Tibial nerve (tissue), 4 donors: ENCODE results near the gene ITGB7. TPM values are rescaled to one million over a fixed set of nuclear protein-coding genes. Genes with fewer than 3 reads are reported as not detected.
A peak's percentile ranks its signal among the peaks of the same experiment; 100 is the strongest.

Experiments
- DNase-seq, 2 donors: peaks; one replicate each; pipeline ENCODE4 v3.0.0-alpha.2; 2019; ENCODE audit warnings: low spot score in 2 of 2
- H3K27ac ChIP-seq, 4 donors: fragments of 200-600 bp; sonication (generic) in 3 of 4; one replicate each; pipeline ENCODE4 v1.5.1; 2017 to 2019; ENCODE audit warnings: mild to moderate bottlenecking in 1 of 4
- H3K27me3 ChIP-seq, 2 donors: fragments of 200-600 bp; sonication (generic) in 1 of 2; one replicate each; pipeline versions ENCODE4 v1.5.1 to v1.6.0; 2017 to 2019
- H3K36me3 ChIP-seq, 3 donors: fragments of 200-600 bp; sonication (generic); one replicate each; pipeline ENCODE4 v1.5.1; 2018 to 2019
- H3K4me1 ChIP-seq, 4 donors: fragments of 200-600 bp; sonication (generic) in 3 of 4; one replicate each; pipeline ENCODE4 v1.5.1; 2017 to 2019
- H3K4me3 ChIP-seq, 4 donors: fragments of 200-600 bp; sonication (generic) in 3 of 4; one replicate each; pipeline ENCODE4 v1.5.1; 2017 to 2019; ENCODE audit warnings: mild to moderate bottlenecking in 1 of 4, moderate library complexity in 1 of 4
- H3K9me3 ChIP-seq, 4 donors: fragments of 200-600 bp; sonication (generic) in 3 of 4; one replicate each; pipeline ENCODE4 v1.5.1; 2017 to 2019
- CTCF ChIP-seq, 5 experiments: fragments of 200-600 bp in 3 of 5; fragments of 450-650 bp in 2 of 5; sonication (generic) in 3 of 5; IDR thresholded peaks; one replicate each; pipeline ENCODE4 v1.5.1; 2016 to 2019; ENCODE audit warnings: antibody characterized with exemption in 5 of 5, mild to moderate bottlenecking in 3 of 5, moderate library complexity in 2 of 5
- EP300 ChIP-seq, 2 donors: sonication (generic); formaldehyde crosslinking; IDR thresholded peaks; one replicate each; pipeline ENCODE4 v1.6.1; 2017; ENCODE audit warnings: antibody characterized with exemption in 2 of 2, mild to moderate bottlenecking in 1 of 2
- POLR2A ChIP-seq, 2 donors: fragments of 450-650 bp; IDR thresholded peaks; one replicate each; pipeline ENCODE4 v1.6.1; 2017; ENCODE audit warnings: antibody characterized with exemption in 2 of 2, mild to moderate bottlenecking in 2 of 2, moderate library complexity in 2 of 2
- WGBS, 2 donors: methylation state at CpG; one replicate each; pipeline ENCODE4 v1.1.5; 2018; 5-methylcytosine and 5-hydroxymethylcytosine counted together
- total RNA-seq, 4 donors: library from RNA; depleted of rRNA; stranded (reverse); fragments of >200 nt; gene quantifications; one replicate each; pipeline ENCODE4 v1.1.0, GENCODE V29; 2016

ITGB7 gene
- total RNA-seq, 4 donors from 2014 or later, result 3.6 to 15.1 (median 8.9) TPM

- Histone ChIP-seq H3K36me3 (peaks cover 0 to 13% (median 0%) of the 10 kb centered on the region in 3 donors), H3K27me3 (no peaks in the 10 kb centered on the region), H3K27ac (peak overlapping the region; percentile 92 to 100 (median 96)), H3K9me3 (no peaks in the 10 kb centered on the region), H3K4me1 (peaks cover 5 to 64% (median 50%) of the 10 kb centered on the region in 4 donors), H3K4me3 (no peak overlapping the region)
- TF ChIP-seq CTCF (IDR thresholded peaks at IDR 0.05) (no peak), POLR2A (IDR thresholded peaks at IDR 0.05) (no peak), EP300 (IDR thresholded peaks at IDR 0.05) (no peak)
- WGBS, 2 donors, result 30 to 36% methylated on average over 4 of the region's 4 CpGs
- no peak for DNase-seq
Observed at GRCh38 chr12:53222806-53223261, 15.8 kb upstream of the ITGB7 start.

- H3K4me1 ChIP-seq, result peaks cover 5 to 70% (median 56%) of the 10 kb centered on the region in 4 donors
- TF ChIP-seq EP300 (IDR thresholded peaks at IDR 0.05) (no peak), CTCF (IDR thresholded peaks at IDR 0.05) (no peak), POLR2A (IDR thresholded peaks at IDR 0.05) (no peak)
- H3K27ac ChIP-seq, result peak overlapping the region; percentile 92 to 100 (median 96)
- no peak for DNase-seq
- H3K9me3 ChIP-seq, result no peaks in the 10 kb centered on the region
- no peaks in the 10 kb centered on the region for H3K27me3 ChIP-seq
- WGBS, 2 donors, result 16 to 19% methylated on average over 4 to 5 of the region's 5 CpGs
- H3K36me3 ChIP-seq, result peaks cover 0 to 7% (median 0%) of the 10 kb centered on the region in 3 donors
- H3K4me3 ChIP-seq, result peak overlapping the region; percentile 53 to 78 (median 68)
Observed at GRCh38 chr12:53222170-53222721, 15.2 kb upstream of the ITGB7 start.

- WGBS, 2 donors, result 0 to 1% methylated on average over 44 to 51 of the region's 72 CpGs
- peak in 1 of 2 donors; percentile 39 for DNase-seq
- Histone ChIP-seq H3K27ac (peak overlapping the region; percentile 92 to 100 (median 96)), H3K36me3 (no peaks in the 10 kb centered on the region), H3K9me3 (no peaks in the 10 kb centered on the region), H3K4me3 (peak overlapping the region; percentile 53 to 78 (median 68)), H3K4me1 (peaks cover 5 to 75% (median 63%) of the 10 kb centered on the region in 4 donors), H3K27me3 (no peaks in the 10 kb centered on the region)
- peak in 1 of 2 donors; percentile 62 for TF ChIP-seq EP300 (IDR thresholded peaks at IDR 0.05)
- TF ChIP-seq CTCF (IDR thresholded peaks at IDR 0.05), result peak; percentile 9 to 29 (median 22)
- TF ChIP-seq POLR2A (IDR thresholded peaks at IDR 0.05), result peak in 1 of 2 donors; percentile 46
Observed at GRCh38 chr12:53221203-53222080, 14.4 kb upstream of the ITGB7 start.

GRCh38 chr12:53220694-53221202 is 13.7 kb upstream of the ITGB7 start:
- H3K4me1 ChIP-seq, result peaks cover 5 to 75% (median 65%) of the 10 kb centered on the region in 4 donors

More at GRCh38 chr12:53220694-53221202, 13.7 kb upstream of the ITGB7 start:
- DNase-seq, result peak; percentile 77 to 82
- H3K36me3 ChIP-seq, result peaks cover 0 to under 1% (median 0%) of the 10 kb centered on the region in 3 donors
- no peaks in the 10 kb centered on the region for H3K9me3 ChIP-seq
- peak in 1 of 2 donors; percentile 8 for TF ChIP-seq POLR2A (IDR thresholded peaks at IDR 0.05)
- TF ChIP-seq CTCF (IDR thresholded peaks at IDR 0.05), result no peak
- TF ChIP-seq EP300 (IDR thresholded peaks at IDR 0.05), result peak; percentile 12 to 72
- WGBS, 2 donors, result 1% methylated on average over 37 to 40 of the region's 42 CpGs
- peak overlapping the region; percentile 53 to 78 (median 68) for H3K4me3 ChIP-seq
- peak overlapping the region; percentile 92 to 100 (median 96) for H3K27ac ChIP-seq
- no peaks in the 10 kb centered on the region for H3K27me3 ChIP-seq
